ENCODE data around the gene ZNF408. TPM values are rescaled to one million over a fixed set of nuclear protein-coding genes. Genes with fewer than 3 reads are reported as not detected.

ZNF408 gene
- total RNA-seq, result 10 to 100 TPM; 13.2 to 18.9 TPM
- 8.9 TPM for polyA plus RNA-seq (2013, experiment 1 of 2)
- polyA plus RNA-seq (2013, experiment 2 of 2), result 6.5 TPM
- long read RNA-seq, experiment 1, partial matches to known transcripts, result 0 of 6 reads
- long read RNA-seq, experiment 1, other reads (novel, unspliced or antisense), result 4 of 6 reads
- long read RNA-seq, experiment 2, transcript ZNF408-201 (5 exons, 2,442 nt), result major isoform, 27 of 32 reads
- long read RNA-seq, experiment 2, partial matches to known transcripts, result 2 of 32 reads
- long read RNA-seq, experiment 2, other reads (novel, unspliced or antisense), result 3 of 32 reads
- long read RNA-seq, experiment 3, transcript ZNF408-201 (5 exons, 2,442 nt), result major isoform, 89 of 111 reads
- long read RNA-seq, experiment 3, partial matches to known transcripts, result 6 of 111 reads
- long read RNA-seq, experiment 3, other reads (novel, unspliced or antisense), result 14 of 111 reads
- long read RNA-seq, experiment 4, transcript ZNF408-201 (5 exons, 2,442 nt), result major isoform, 6 of 6 reads
- long read RNA-seq, experiment 4, partial matches to known transcripts, result 0 of 6 reads
- long read RNA-seq, experiment 4, other reads (novel, unspliced or antisense), result 0 of 6 reads

- Histone ChIP-seq H3K4me1 (ENCODE audit: control insufficient read depth, insufficient read depth, low read length) (peaks cover 5% of the 10 kb centered on the region), H3K36me3 (ENCODE audit: control insufficient read depth, insufficient read depth, low read length) (peaks cover 36% of the 10 kb centered on the region), H3K27me3 (ENCODE audit: control insufficient read depth, insufficient read depth, low read length, poor library complexity, severe bottlenecking) (no peaks in the 10 kb centered on the region), H3K9ac (ENCODE audit: extremely low read depth, low read length, poor library complexity, severe bottlenecking) (peak within 1 kb of the TSS; percentile 90), H3K4me3 (ENCODE audit: low read length) (peak within 1 kb of the TSS; percentile 94), H3K9me3 (ENCODE audit: control insufficient read depth, low read length) (no peaks in the 10 kb centered on the region), H3K27ac (ENCODE audit: low read depth, low read length) (peak within 1 kb of the TSS; percentile 80)
- Mint-ChIP-seq H3K27ac (peak within 1 kb of the TSS; percentile 100), H3K9me3 (no peaks in the 10 kb centered on the region), H3K4me3 (peak within 1 kb of the TSS; percentile 98), H3K36me3 (ENCODE audit: low read depth) (peaks cover 35% of the 10 kb centered on the region), H3K27me3 (ENCODE audit: insufficient read depth) (no peaks in the 10 kb centered on the region), H3K4me1 (peaks cover 6% of the 10 kb centered on the region)
- WGBS, 2 experiments (ENCODE audit: insufficient coverage in 1 of 2, insufficient read length in 1 of 2), result 0% methylated on average over 12 to 44 of the region's 44 CpGs
- TF ChIP-seq CTCF (conservative IDR thresholded peaks at IDR 0.05), result no peak
- peak; percentile 99 for DNase-seq
These were observed at the start of gene ZNF408, which contains the start of gene ARHGAP1 for GRCh38 chr11:46700241-46701077. Gene ZNF408, plus strand, starts transcription at chr11:46701031. Its CDS starts 17 bp downstream, at chr11:46701048. Gene ARHGAP1, minus strand, starts transcription at chr11:46700619. Its CDS starts 4,512 bp downstream, at chr11:46696107.

- Mint-ChIP-seq H3K9me3 (no peaks in the 10 kb centered on the region), H3K27me3 (ENCODE audit: insufficient read depth) (no peaks in the 10 kb centered on the region), H3K4me1 (no peaks in the 10 kb centered on the region), H3K36me3 (ENCODE audit: low read depth) (peaks cover 79% of the 10 kb centered on the region), H3K27ac (no peak overlapping the region), H3K4me3 (no peak overlapping the region)
- no peak for TF ChIP-seq CTCF (conservative IDR thresholded peaks at IDR 0.05)
- Histone ChIP-seq H3K9me3 (ENCODE audit: control insufficient read depth, low read length) (no peaks in the 10 kb centered on the region), H3K4me3 (ENCODE audit: low read length) (no peak overlapping the region), H3K4me1 (ENCODE audit: control insufficient read depth, insufficient read depth, low read length) (no peaks in the 10 kb centered on the region), H3K9ac (ENCODE audit: extremely low read depth, low read length, poor library complexity, severe bottlenecking) (no peak overlapping the region), H3K36me3 (ENCODE audit: control insufficient read depth, insufficient read depth, low read length) (peaks cover 92% of the 10 kb centered on the region), H3K27me3 (ENCODE audit: control insufficient read depth, insufficient read depth, low read length, poor library complexity, severe bottlenecking) (no peaks in the 10 kb centered on the region), H3K27ac (ENCODE audit: low read depth, low read length) (no peak overlapping the region)
- DNase-seq, result no peak
- 87 to 93% methylated on average over 4 of the region's 4 CpGs for WGBS, 2 experiments (ENCODE audit: insufficient coverage in 1 of 2, insufficient read length in 1 of 2)
These were observed 45.2 kb upstream of the ZNF408 start for GRCh38 chr11:46655631-46656030.

- no peak for TF ChIP-seq CTCF (conservative IDR thresholded peaks at IDR 0.05)
- 98 to 100% methylated on average over 1 to 3 of the region's 3 CpGs for WGBS, 2 experiments (ENCODE audit: insufficient coverage in 1 of 2, insufficient read length in 1 of 2)
- no peak overlapping the region for H3K4me3 ChIP-seq (ENCODE audit: low read length)
- no peak overlapping the region for H3K27ac ChIP-seq (ENCODE audit: low read depth, low read length)
- no peaks in the 10 kb centered on the region for H3K27me3 Mint-ChIP-seq (ENCODE audit: insufficient read depth)
- H3K4me1 ChIP-seq (ENCODE audit: control insufficient read depth, insufficient read depth, low read length), result no peaks in the 10 kb centered on the region
- no peaks in the 10 kb centered on the region for H3K9me3 ChIP-seq (ENCODE audit: control insufficient read depth, low read length)
- H3K4me3 Mint-ChIP-seq, result no peak overlapping the region
- H3K4me1 Mint-ChIP-seq, result no peaks in the 10 kb centered on the region
- no peaks in the 10 kb centered on the region for H3K27me3 ChIP-seq (ENCODE audit: control insufficient read depth, insufficient read depth, low read length, poor library complexity, severe bottlenecking)
- H3K36me3 Mint-ChIP-seq (ENCODE audit: low read depth), result peaks cover 77% of the 10 kb centered on the region
- no peaks in the 10 kb centered on the region for H3K9me3 Mint-ChIP-seq
- no peak for DNase-seq
- H3K36me3 ChIP-seq (ENCODE audit: control insufficient read depth, insufficient read depth, low read length), result peaks cover 88% of the 10 kb centered on the region
- no peak overlapping the region for H3K9ac ChIP-seq (ENCODE audit: extremely low read depth, low read length, poor library complexity, severe bottlenecking)
- H3K27ac Mint-ChIP-seq, result no peak overlapping the region
These were observed 43.6 kb upstream of the ZNF408 start for GRCh38 chr11:46657186-46657585.

Data from endodermal cell (in vitro differentiated cells).